K562 (cell line): ENCODE measurements around the gene ELP5. TPM values are rescaled to one million over a fixed set of nuclear protein-coding genes. Genes with fewer than 3 reads are reported as not detected.
A peak's percentile ranks its signal among the peaks of the same experiment; 100 is the strongest.

ENCODE experiments used
- ATAC-seq: fragments of 200-7000 bp; cut with Tn5 transposase; 3 replicates; pipeline ENCODE4 v1.9.1; 2020; ENCODE audit warnings: moderate library complexity
- BruUV-seq: library from RNA; stranded (reverse); fragments of 400-500 nt; replicated peaks from 2 replicates; lab custom pipeline; 2021; lab: Mats Ljungman, UMichigan
- CTCF ChIA-PET: fragments of 300-600 bp; formaldehyde crosslinking; extraction: SDS; loops from one replicate; lab custom pipeline; 2021; ENCODE audit warnings: low intra/inter-chr PET ratio; lab: Yijun Ruan, JAX
- POLR2A ChIA-PET: fragments of 300-600, 350-650 bp; sonication (Branson Sonifier 250); formaldehyde crosslinking; extraction: SDS; loops from one replicate; lab custom pipeline; 2021; ENCODE audit warnings: antibody characterized with exemption, inconsistent platforms; lab: Yijun Ruan, JAX
- DNase-seq, 4 experiments: peaks; one replicate each; pipeline versions ENCODE4 v3.0.0 to v3.0.0-alpha.2; 2011 to 2018; ENCODE audit warnings: low spot score in 3 of 4, mixed read lengths in 3 of 4; ENCODE audit errors: extremely low read depth in 1 of 4
- FAIRE-seq: peaks from 2 replicates; lab custom pipeline; 2011; peaks lifted over from hg19 to GRCh38; lab: Jason Lieb, UNC
- H2AFZ ChIP-seq: 2 replicates; pipeline ENCODE4 v1.6.0; 2011; ENCODE audit warnings: low read depth, low read length, control low read depth, inconsistent platforms
- H3K27ac ChIP-seq: fragments of 200-600 bp; 3 replicates; pipeline ENCODE4 v1.8.0; 2011; ENCODE audit warnings: low read depth, mild to moderate bottlenecking, control low read depth, inconsistent platforms, low read length, moderate library complexity, mixed read lengths; ENCODE audit errors: extremely low read depth
- H3K27me3 ChIP-seq, 2 experiments: fragments of 300-600 bp in 1 of 2; 2 replicates in 1 of 2; 3 replicates in 1 of 2; pipeline versions ENCODE4 v1.6.0 to v1.8.0; 2011; ENCODE audit warnings: inconsistent platforms in 2 of 2, low read length in 2 of 2, mild to moderate bottlenecking in 1 of 2, mixed read lengths in 1 of 2, moderate library complexity in 1 of 2; ENCODE audit not compliant: control insufficient read depth in 2 of 2, insufficient read depth in 2 of 2
- H3K36me3 ChIP-seq: fragments of 300-600 bp; 3 replicates; pipeline ENCODE4 v1.8.0; 2011; ENCODE audit warnings: mild to moderate bottlenecking, low read length, inconsistent platforms; ENCODE audit not compliant: control insufficient read depth, insufficient read depth
- H3K4me1 ChIP-seq, 2 experiments: fragments of 200-600 bp in 1 of 2; replicated peaks in 1 of 2; 2 replicates in 1 of 2; 3 replicates in 1 of 2; pipeline versions ENCODE4 v1.5.1 to v1.8.0; 2011; ENCODE audit warnings: inconsistent platforms in 2 of 2, low read length in 2 of 2, mild to moderate bottlenecking in 1 of 2, mixed read lengths in 1 of 2, moderate library complexity in 1 of 2; ENCODE audit not compliant: control insufficient read depth in 2 of 2, insufficient read depth in 2 of 2
- H3K4me2 ChIP-seq: 2 replicates; pipeline ENCODE4 v1.6.1; 2011; ENCODE audit warnings: low read length, control low read depth, inconsistent platforms, mixed read lengths; ENCODE audit not compliant: insufficient read depth
- H3K4me3 ChIP-seq: fragments of 200-600 bp; sonication (generic), shearing (Covaris generic); 2 replicates; pipeline ENCODE4 v1.5.1; 2016; ENCODE audit warnings: control low read depth, inconsistent platforms
- H3K79me2 ChIP-seq: fragments of 200-600 bp; 3 replicates; pipeline ENCODE4 v1.8.0; 2011; ENCODE audit warnings: low read length, inconsistent platforms; ENCODE audit not compliant: control insufficient read depth, insufficient read depth
- H3K9ac ChIP-seq, 2 experiments: 2 replicates each; pipeline versions ENCODE4 v1.6.0 to v1.6.1; 2011; ENCODE audit warnings: low read depth in 2 of 2, low read length in 2 of 2, control low read depth in 1 of 2, inconsistent platforms in 1 of 2, mild to moderate bottlenecking in 1 of 2, mixed read lengths in 1 of 2; ENCODE audit not compliant: insufficient read depth in 1 of 2
- H3K9me1 ChIP-seq: one replicate; pipeline ENCODE4 v1.6.0; 2011; ENCODE audit warnings: inconsistent platforms, mild to moderate bottlenecking, low read length, moderate library complexity; ENCODE audit not compliant: control insufficient read depth, insufficient read depth
- H3K9me3 ChIP-seq: replicated peaks from 2 replicates; pipeline ENCODE4 v1.5.1; 2011; ENCODE audit warnings: low read depth, low read length, inconsistent platforms; ENCODE audit not compliant: control insufficient read depth, insufficient read depth
- H4K20me1 ChIP-seq: replicated peaks from 2 replicates; pipeline ENCODE4 v1.6.1; 2011; ENCODE audit warnings: low read length, inconsistent platforms, mixed read lengths; ENCODE audit not compliant: control insufficient read depth, insufficient read depth
- BMI1 ChIP-seq: fragments of 150-350 bp; IDR thresholded peaks from 2 replicates; pipeline ENCODE4 v1.6.1; 2014; ENCODE audit warnings: low read length
- CEBPB ChIP-seq: fragments of 450-650 bp; IDR thresholded peaks from 2 replicates; pipeline ENCODE4 v1.6.1; 2016; ENCODE audit warnings: missing genetic modification characterization, missing compliant biosample characterization
- CEBPZ ChIP-seq: fragments of 150-350 bp; IDR thresholded peaks from 2 replicates; pipeline ENCODE4 v1.6.1; 2014; ENCODE audit warnings: low read depth, mild to moderate bottlenecking, low read length, borderline replicate concordance
- CHCHD3 ChIP-seq: fragments of 250-450 bp; sonication (Bioruptor Pico); IDR thresholded peaks from 2 replicates; pipeline ENCODE4 v2.1.2; 2022; ENCODE audit warnings: mild to moderate bottlenecking
- FIP1L1 ChIP-seq: fragments of 200-400 bp; formaldehyde crosslinking; IDR thresholded peaks from 2 replicates; pipeline ENCODE4 v1.6.1; 2018; ENCODE audit warnings: mild to moderate bottlenecking, low read depth, low read length; ENCODE audit not compliant: poor library complexity, severe bottlenecking
- HBP1 ChIP-seq: fragments of 450-650 bp; formaldehyde crosslinking; IDR thresholded peaks from 2 replicates; pipeline ENCODE4 v1.4.0; 2022; ENCODE audit warnings: missing genetic modification characterization
- KAT7 ChIP-seq: sonication (generic); formaldehyde crosslinking; IDR thresholded peaks from 2 replicates; pipeline ENCODE4 v1.8.0; 2022; ENCODE audit warnings: missing genetic modification reagents, mild to moderate bottlenecking, borderline replicate concordance
- LEF1 ChIP-seq: fragments of 450-650 bp; IDR thresholded peaks from 2 replicates; pipeline ENCODE4 v1.6.1; 2016; ENCODE audit warnings: mild to moderate bottlenecking
- MXI1 ChIP-seq: IDR thresholded peaks from 2 replicates; pipeline ENCODE4 v1.6.1; 2011; ENCODE audit warnings: low read depth, mild to moderate bottlenecking, improper control_type of control experiment, low read length
- NKRF ChIP-seq: fragments of 450-650 bp; IDR thresholded peaks from 2 replicates; pipeline ENCODE4 v1.6.1; 2016; ENCODE audit warnings: borderline replicate concordance
- SMARCC2 ChIP-seq: fragments of 450-650 bp; IDR thresholded peaks from 2 replicates; pipeline ENCODE4 v1.6.1; 2017; ENCODE audit warnings: antibody characterized with exemption, moderate library complexity, mild to moderate bottlenecking, low read depth
- TAF7 ChIP-seq: fragments of 450-650 bp; IDR thresholded peaks from 2 replicates; pipeline ENCODE4 v1.6.1; 2016; ENCODE audit warnings: missing genetic modification characterization, missing compliant biosample characterization
- U2AF1 ChIP-seq: fragments of 200-400 bp; formaldehyde crosslinking; optimal IDR thresholded peaks from 2 replicates; pipeline ENCODE3; 2017; ENCODE audit warnings: mild to moderate bottlenecking, low read depth, low read length, moderate library complexity
- ZC3H8 ChIP-seq: fragments of 450-650 bp; IDR thresholded peaks from 2 replicates; pipeline ENCODE4 v1.6.1; 2017
- ZNF121 ChIP-seq: sonication (generic); formaldehyde crosslinking; conservative IDR thresholded peaks from 2 replicates; pipeline ENCODE4 v1.8.0; 2022; ENCODE audit warnings: missing genetic modification reagents
- ZNF232 ChIP-seq: sonication (generic); formaldehyde crosslinking; IDR thresholded peaks from 2 replicates; pipeline ENCODE4 v1.8.0; 2022; ENCODE audit warnings: mild to moderate bottlenecking, missing genetic modification reagents
- WGBS: fragments of 100-300 bp; shearing (Covaris generic); methylation state at CpG from one replicate; pipeline ENCODE4 v1.1.6; 2016; ENCODE audit warnings: low coverage, mixed read lengths; ENCODE audit not compliant: insufficient coverage; ENCODE audit errors: missing lambda C conversion rate; 5-methylcytosine and 5-hydroxymethylcytosine counted together
- in situ Hi-C: fragments of 300-500 bp; cut with MboI; formaldehyde crosslinking; loops from 4 replicates; pipeline ENCODE4 v1.15.0; 2018; ENCODE audit warnings: inconsistent platforms, mixed read lengths
- intact Hi-C: fragments of 100-400 bp; cut with micrococcal nuclease; formaldehyde crosslinking; loops from 2 replicates; pipeline ENCODE4 v1.14.2; 2022
- polyA plus RNA-seq, 8 experiments: library from polyadenylated mRNA; depleted of rRNA in 4 of 8; stranded (reverse) in 5 of 8; unstranded in 3 of 8; fragments of >200 nt; fragmentation: Nextera tagmentation in 2 of 8; fragmentation: Illumina TruSeq in 1 of 8; extraction: Ambion mirVana in 2 of 8; extraction: Trizol in 1 of 8; gene quantifications; 2 replicates each; pipeline versions ENCODE4 v1.2.1 to v1.2.3, GENCODE V29; 2011 to 2014; ENCODE audit warnings: inconsistent platforms in 1 of 8, missing spikeins in 1 of 8
- total RNA-seq, 7 experiments: library from RNA; depleted of rRNA in 6 of 7; stranded (reverse); fragments of >200 nt in 6 of 7; fragmentation: Illumina TruSeq in 2 of 7; extraction: Trizol in 2 of 7; gene quantifications; 2 replicates each; pipeline versions ENCODE4 v1.2.1 to v1.2.3, GENCODE V29; 2011 to 2021; ENCODE audit warnings: low replicate concordance in 1 of 7

Gene ELP5
- total and polyA plus RNA-seq, 9 of the 15 experiments (the other 6 are each of a cell fraction or from before 2014, with no cell fraction given): 25.7 to 77.9 (median 52.9) TPM

GRCh38 chr17:7242717-7243452, 9.1 kb upstream of the ELP5 start:
- Histone ChIP-seq H4K20me1 (no peaks in the 10 kb centered on the region), H3K79me2 (peaks cover 48% of the 10 kb centered on the region), H3K9ac (peak overlapping the region; percentile 80 to 97), H3K9me3 (no peaks in the 10 kb centered on the region), H3K4me1 (peaks cover 17 to 22% of the 10 kb centered on the region in 2 experiments; a peak in 4 of 5 replicates), H3K9me1 (no peaks in the 10 kb centered on the region), H3K36me3 (peaks cover 53% of the 10 kb centered on the region), H3K27me3 (no peaks in the 10 kb centered on the region), H3K27ac (peak overlapping the region; percentile 98), H3K4me2 (peak overlapping the region; percentile 90), H3K4me3 (peak overlapping the region; percentile 68), H2AFZ (peak overlapping the region; percentile 91)
- ATAC-seq (peak; percentile 62), FAIRE-seq (peak; percentile 95), DNase-seq (peak; percentile 70 to 95 (median 79))
- BruUV-seq: no TSS peak
- 6% methylated on average over 37 of the region's 49 CpGs for WGBS
- intact Hi-C loops (no loop called here), in situ Hi-C loops (no loop called here)
- CTCF ChIA-PET: no interaction called here
- POLR2A ChIA-PET: interaction anchor here (0.7 to 3.6 kb wide), 9 partner anchors 8 to 443 kb away, joined by 3 to 16 read pairs (median 4); partner anchors contain the start of genes ACADVL, CTDNEP1, DLG4 and DVL2
- no peak for TF ChIP-seq SMARCC2
- TF ChIP-seq ZNF232 (CRISPR knock-in tag): no peak
- TF ChIP-seq FIP1L1: no peak
- TF ChIP-seq TAF7 (tag): 0 out of 2 replicates have a peak, but pooled peaks have one; percentile 25
- TF ChIP-seq MXI1: no peak
- no peak for TF ChIP-seq ZC3H8
- no peak for TF ChIP-seq CEBPZ
- TF ChIP-seq KAT7 (CRISPR knock-in tag): peak; percentile 40; the same call in 1 of the 2 replicates
- 0 out of 2 replicates have a peak, but pooled peaks have one; percentile 42 for TF ChIP-seq HBP1 (CRISPR knock-in tag)
- peak; percentile 79 for TF ChIP-seq LEF1
- TF ChIP-seq CEBPB (tag): no peak
- no peak for TF ChIP-seq ZNF121
- peak; percentile 96 for TF ChIP-seq NKRF
- TF ChIP-seq BMI1: no peak
- TF ChIP-seq U2AF1: no peak
- TF ChIP-seq CHCHD3 (CRISPR knock-in tag): no peak
